HEK293 (cell line): ENCODE measurements around the gene ZNF865.

Source experiments
- GLIS1 ChIP-seq: fragments of 450-650 bp; formaldehyde crosslinking; IDR thresholded peaks from 2 replicates; pipeline ENCODE4 v1.5.1; 2016; ENCODE audit warnings: missing biosample characterization, missing genetic modification characterization
- GLIS2 ChIP-seq: fragments of 450-650 bp; formaldehyde crosslinking; IDR thresholded peaks from 2 replicates; pipeline ENCODE4 v1.5.1; 2016; ENCODE audit warnings: missing biosample characterization, missing genetic modification characterization
- HIC1 ChIP-seq: fragments of 450-650 bp; formaldehyde crosslinking; IDR thresholded peaks from 2 replicates; pipeline ENCODE4 v1.5.1; 2016; ENCODE audit warnings: missing biosample characterization, missing genetic modification characterization
- KLF16 ChIP-seq: fragments of 450-650 bp; formaldehyde crosslinking; IDR thresholded peaks from 2 replicates; pipeline ENCODE4 v1.5.1; 2017; ENCODE audit warnings: missing biosample characterization, missing genetic modification characterization
- KLF8 ChIP-seq: fragments of 450-650 bp; formaldehyde crosslinking; IDR thresholded peaks from 2 replicates; pipeline ENCODE4 v1.5.1; 2016; ENCODE audit warnings: missing biosample characterization, missing genetic modification characterization
- PATZ1 ChIP-seq: fragments of 450-650 bp; formaldehyde crosslinking; IDR thresholded peaks from 2 replicates; pipeline ENCODE4 v1.5.1; 2016; ENCODE audit warnings: missing biosample characterization, missing genetic modification characterization
- PRDM1 ChIP-seq: fragments of 450-650 bp; formaldehyde crosslinking; IDR thresholded peaks from 2 replicates; pipeline ENCODE4; 2016; ENCODE audit warnings: missing biosample characterization, missing genetic modification characterization
- SP2 ChIP-seq: fragments of 450-650 bp; formaldehyde crosslinking; IDR thresholded peaks from 2 replicates; pipeline ENCODE4 v1.5.1; 2016; ENCODE audit warnings: missing biosample characterization, missing genetic modification characterization
- SP3 ChIP-seq: fragments of 450-650 bp; formaldehyde crosslinking; IDR thresholded peaks from 2 replicates; pipeline ENCODE4 v1.5.1; 2016; ENCODE audit warnings: missing biosample characterization, missing genetic modification characterization
- WT1 ChIP-seq: fragments of 450-650 bp; formaldehyde crosslinking; IDR thresholded peaks from 2 replicates; pipeline ENCODE4 v1.5.1; 2016; ENCODE audit warnings: missing biosample characterization, missing genetic modification characterization
- ZBTB10 ChIP-seq: fragments of 450-650 bp; formaldehyde crosslinking; IDR thresholded peaks from 2 replicates; pipeline ENCODE4 v1.5.1; 2016; ENCODE audit warnings: missing biosample characterization, missing genetic modification characterization
- ZBTB11 ChIP-seq: fragments of 450-650 bp; formaldehyde crosslinking; conservative IDR thresholded peaks from 2 replicates; pipeline ENCODE4 v1.5.1; 2016; ENCODE audit warnings: low read depth, missing biosample characterization, missing genetic modification characterization
- ZBTB20 ChIP-seq: fragments of 450-650 bp; formaldehyde crosslinking; IDR thresholded peaks from 2 replicates; pipeline ENCODE4 v1.5.1; 2016; ENCODE audit warnings: missing biosample characterization, missing genetic modification characterization
- ZNF2 ChIP-seq: fragments of 450-650 bp; formaldehyde crosslinking; IDR thresholded peaks from 2 replicates; pipeline ENCODE4 v1.5.1; 2016; ENCODE audit warnings: missing biosample characterization, missing genetic modification characterization
- ZNF223 ChIP-seq: fragments of 450-650 bp; formaldehyde crosslinking; IDR thresholded peaks from 2 replicates; pipeline ENCODE4 v1.5.1; 2016; ENCODE audit warnings: missing biosample characterization, missing genetic modification characterization
- ZNF24 ChIP-seq: fragments of 450-650 bp; formaldehyde crosslinking; IDR thresholded peaks from 2 replicates; pipeline ENCODE4 v1.5.1; 2016; ENCODE audit warnings: missing biosample characterization, missing genetic modification characterization
- ZNF335 ChIP-seq: fragments of 450-650 bp; formaldehyde crosslinking; conservative IDR thresholded peaks from 2 replicates; pipeline ENCODE4 v1.5.1; 2016; ENCODE audit warnings: missing biosample characterization, missing genetic modification characterization
- ZNF341 ChIP-seq: fragments of 450-650 bp; formaldehyde crosslinking; IDR thresholded peaks from 2 replicates; pipeline ENCODE4; 2016; ENCODE audit warnings: low read depth, missing biosample characterization, missing genetic modification characterization
- ZNF350 ChIP-seq: fragments of 450-650 bp; formaldehyde crosslinking; IDR thresholded peaks from 2 replicates; pipeline ENCODE4 v1.5.0; 2017; ENCODE audit warnings: missing biosample characterization, mild to moderate bottlenecking, missing genetic modification characterization
- ZNF398 ChIP-seq: fragments of 450-650 bp; formaldehyde crosslinking; IDR thresholded peaks from 2 replicates; pipeline ENCODE4 v1.5.1; 2017; ENCODE audit warnings: missing biosample characterization, missing genetic modification characterization
- ZNF561 ChIP-seq: fragments of 450-650 bp; IDR thresholded peaks from 2 replicates; pipeline ENCODE4 v1.5.1; 2018; ENCODE audit warnings: missing biosample characterization, missing genetic modification characterization, borderline replicate concordance
- ZNF645 ChIP-seq: fragments of 450-650 bp; formaldehyde crosslinking; IDR thresholded peaks from 2 replicates; pipeline ENCODE4; 2016; ENCODE audit warnings: missing biosample characterization, missing genetic modification characterization
- ZNF692 ChIP-seq: fragments of 450-650 bp; formaldehyde crosslinking; IDR thresholded peaks from 2 replicates; pipeline ENCODE4 v1.5.1; 2016; ENCODE audit warnings: missing biosample characterization, missing genetic modification characterization
- ZSCAN16 ChIP-seq: fragments of 450-650 bp; formaldehyde crosslinking; IDR thresholded peaks from 2 replicates; pipeline ENCODE4 v1.5.1; 2016; ENCODE audit warnings: missing biosample characterization, missing genetic modification characterization

The ZNF865 gene

GRCh38 chr19:55605637-55606470, at the start of gene ZNF865 (continued):
- peak; percentile 67 for TF ChIP-seq ZBTB11 (tag by site-specific recombination)
- peak; percentile 94 for TF ChIP-seq ZNF2 (tag by site-specific recombination)
- TF ChIP-seq ZNF692 (tag by site-specific recombination) = peak; percentile 77
- peak; percentile 93 for TF ChIP-seq PATZ1 (tag by site-specific recombination)
- TF ChIP-seq ZNF24 = peak; percentile 54; the same call in 1 of the 2 replicates
- TF ChIP-seq SP3 = peak; percentile 54
- no peak for TF ChIP-seq ZSCAN16 (tag by site-specific recombination)
- no peak for TF ChIP-seq ZNF645 (tag by site-specific recombination)
- peak; percentile 75; the same call in 1 of the 2 replicates for TF ChIP-seq KLF8 (tag by site-specific recombination)
- no peak for TF ChIP-seq ZNF350 (tag by site-specific recombination)
- no peak for TF ChIP-seq ZNF223 (tag by site-specific recombination)
- peak; percentile 51 for TF ChIP-seq SP2 (tag by site-specific recombination)
- TF ChIP-seq ZNF341 = no peak
- TF ChIP-seq KLF16 (tag by site-specific recombination) = peak; percentile 65; the same call in 1 of the 2 replicates
- TF ChIP-seq ZBTB10 (tag by site-specific recombination) = peak; percentile 77
- TF ChIP-seq PRDM1 = peak; percentile 72
- 0 out of 2 replicates have a peak, but pooled peaks have one; percentile 12 for TF ChIP-seq WT1 (tag by site-specific recombination)
- peak; percentile 65 for TF ChIP-seq GLIS2 (tag by site-specific recombination)
- TF ChIP-seq ZNF335 (tag by site-specific recombination) = no peak
- peak; percentile 59 for TF ChIP-seq GLIS1 (tag by site-specific recombination)
- TF ChIP-seq ZBTB20 = peak; percentile 31; the same call in 1 of the 2 replicates
- TF ChIP-seq HIC1 (tag by site-specific recombination) = peak; percentile 64; the same call in 1 of the 2 replicates
- peak; percentile 80 for TF ChIP-seq ZNF398 (tag by site-specific recombination)
- no peak for TF ChIP-seq ZNF561 (tag by site-specific recombination)
